H9 (cell line): Measurements from ENCODE around the gene PRPF38B. TPM values are rescaled to one million over a fixed set of nuclear protein-coding genes. Genes with fewer than 3 reads are reported as not detected.

ENCODE experiments used
- DNase-seq: peaks from one replicate; pipeline ENCODE4 v3.0.0-alpha.2; 2017
- H2AFZ ChIP-seq: one replicate; pipeline ENCODE4 v1.6.1; 2013; ENCODE audit warnings: mild to moderate bottlenecking, low read length, control low read depth, moderate library complexity
- H2AK5ac ChIP-seq: 2 replicates; pipeline ENCODE4 v1.6.1; 2013; ENCODE audit warnings: low read length, control low read depth, mixed read lengths; ENCODE audit not compliant: insufficient read length
- H2BK120ac ChIP-seq: one replicate; pipeline ENCODE4 v1.6.1; 2013; ENCODE audit warnings: low read depth, mild to moderate bottlenecking, low read length, control low read depth, inconsistent platforms; ENCODE audit not compliant: poor library complexity, severe bottlenecking
- H2BK12ac ChIP-seq: 2 replicates; pipeline ENCODE4 v1.6.1; 2013; ENCODE audit warnings: low read length, control low read depth, mixed read lengths, low read depth; ENCODE audit not compliant: insufficient read length
- H2BK15ac ChIP-seq: 2 replicates; pipeline ENCODE4 v1.6.1; 2013; ENCODE audit warnings: low read depth, low read length, control low read depth
- H2BK20ac ChIP-seq: one replicate; pipeline ENCODE4 v1.6.1; 2013; ENCODE audit warnings: low read depth, mild to moderate bottlenecking, low read length, control low read depth, inconsistent platforms; ENCODE audit not compliant: poor library complexity, severe bottlenecking
- H2BK5ac ChIP-seq: 2 replicates; pipeline ENCODE4 v1.6.1; 2013; ENCODE audit warnings: low read length, control low read depth, mixed read lengths; ENCODE audit not compliant: insufficient read length
- H3K14ac ChIP-seq: 2 replicates; pipeline ENCODE4 v1.6.1; 2013; ENCODE audit warnings: low read length, control low read depth; ENCODE audit not compliant: insufficient read depth
- H3K18ac ChIP-seq: 2 replicates; pipeline ENCODE4 v1.6.1; 2013; ENCODE audit warnings: low read depth, mild to moderate bottlenecking, mixed read lengths, low read length, control low read depth; ENCODE audit not compliant: insufficient read length
- H3K23ac ChIP-seq: 2 replicates; pipeline ENCODE4 v1.6.1; 2013; ENCODE audit warnings: low read length, control low read depth, mixed read lengths, low read depth; ENCODE audit not compliant: insufficient read length
- H3K23me2 ChIP-seq: 2 replicates; pipeline ENCODE4 v1.6.1; 2013; ENCODE audit warnings: low read depth, mild to moderate bottlenecking, mixed read lengths, low read length, control low read depth; ENCODE audit not compliant: insufficient read length, poor library complexity, severe bottlenecking
- H3K27ac ChIP-seq: 2 replicates; pipeline ENCODE4 v1.5.1; 2013; ENCODE audit warnings: low read length, control low read depth, mixed read lengths, low read depth; ENCODE audit not compliant: insufficient read length
- H3K27me3 ChIP-seq: 2 replicates; pipeline ENCODE4 v1.6.1; 2013; ENCODE audit warnings: low read length, control low read depth, inconsistent platforms; ENCODE audit not compliant: insufficient read depth
- H3K4ac ChIP-seq: 2 replicates; pipeline ENCODE4 v1.6.1; 2013; ENCODE audit warnings: low read depth, mild to moderate bottlenecking, control low read depth, inconsistent platforms, low read length, moderate library complexity
- H3K4me1 ChIP-seq: 2 replicates; pipeline ENCODE4 v1.6.1; 2013; ENCODE audit warnings: low read length, control low read depth, inconsistent platforms; ENCODE audit not compliant: insufficient read depth
- H3K4me2 ChIP-seq: 2 replicates; pipeline ENCODE4 v1.6.1; 2013; ENCODE audit warnings: low read length, control low read depth, mixed read lengths; ENCODE audit not compliant: insufficient read length, insufficient read depth
- H3K56ac ChIP-seq: 2 replicates; pipeline ENCODE4 v1.6.1; 2013; ENCODE audit warnings: low read depth, mild to moderate bottlenecking, mixed read lengths, low read length, control low read depth; ENCODE audit not compliant: insufficient read length
- H3K79me1 ChIP-seq: 2 replicates; pipeline ENCODE4 v1.6.1; 2013; ENCODE audit warnings: low read depth, mild to moderate bottlenecking, moderate library complexity, low read length, control low read depth, inconsistent platforms; ENCODE audit not compliant: insufficient read depth, poor library complexity, severe bottlenecking
- H3K79me2 ChIP-seq: 2 replicates; pipeline ENCODE4 v1.6.1; 2013; ENCODE audit warnings: low read length, control low read depth, inconsistent platforms; ENCODE audit not compliant: insufficient read depth
- H3K9ac ChIP-seq: 2 replicates; pipeline ENCODE4 v1.6.1; 2013; ENCODE audit warnings: low read length, control low read depth, mixed read lengths; ENCODE audit not compliant: insufficient read length; ENCODE audit errors: extremely low read depth
- H3K9me3 ChIP-seq: one replicate; pipeline ENCODE4 v1.6.1; 2013; ENCODE audit warnings: low read depth, low read length, inconsistent platforms; ENCODE audit not compliant: control insufficient read depth
- H3T11ph ChIP-seq: one replicate; pipeline ENCODE4 v1.6.1; 2013; ENCODE audit warnings: mild to moderate bottlenecking, low read length, control low read depth, inconsistent platforms
- H4K20me1 ChIP-seq: one replicate; pipeline ENCODE4 v1.6.1; 2013; ENCODE audit not compliant: control insufficient read depth, insufficient read length, insufficient read depth
- H4K5ac ChIP-seq: 2 replicates; pipeline ENCODE4 v1.6.1; 2013; ENCODE audit warnings: low read depth, mild to moderate bottlenecking, mixed read lengths, low read length, control low read depth; ENCODE audit not compliant: insufficient read length
- H4K8ac ChIP-seq: replicated peaks from 2 replicates; pipeline ENCODE4 v1.6.1; 2013; ENCODE audit warnings: low read length, control low read depth, mixed read lengths, low read depth; ENCODE audit not compliant: insufficient read length
- H4K91ac ChIP-seq: 2 replicates; pipeline ENCODE4 v1.6.1; 2013; ENCODE audit warnings: low read depth, mild to moderate bottlenecking, moderate library complexity, mixed read lengths, low read length, control low read depth; ENCODE audit not compliant: insufficient read length
- H3K27ac Mint-ChIP-seq, 3 experiments: 2 replicates in 2 of 3; 3 replicates in 1 of 3; pipeline ENCODE4 v1.8.0; 2020 to 2021; ENCODE audit warnings: mixed read lengths in 3 of 3, mild to moderate bottlenecking in 1 of 3, moderate library complexity in 1 of 3
- H3K27me3 Mint-ChIP-seq: 2 replicates; pipeline ENCODE4 v1.8.0; 2021; ENCODE audit warnings: low read depth, mild to moderate bottlenecking, moderate library complexity, mixed read lengths
- H3K36me3 Mint-ChIP-seq, 3 experiments: 2 replicates in 2 of 3; 3 replicates in 1 of 3; pipeline ENCODE4 v1.8.0; 2020 to 2021; ENCODE audit warnings: low read depth in 3 of 3, mixed read lengths in 3 of 3; ENCODE audit not compliant: insufficient read depth in 1 of 3
- H3K4me1 Mint-ChIP-seq, 2 experiments: 2 replicates each; pipeline ENCODE4 v1.8.0; 2020; ENCODE audit warnings: mixed read lengths in 2 of 2
- H3K4me3 Mint-ChIP-seq, 2 experiments: 2 replicates in 1 of 2; 3 replicates in 1 of 2; pipeline ENCODE4 v1.8.0; 2020 to 2021; ENCODE audit warnings: mild to moderate bottlenecking in 2 of 2, mixed read lengths in 2 of 2, moderate library complexity in 1 of 2
- H3K9me3 Mint-ChIP-seq, 2 experiments: 2 replicates in 1 of 2; 3 replicates in 1 of 2; pipeline ENCODE4 v1.8.0; 2020; ENCODE audit warnings: mild to moderate bottlenecking in 2 of 2, mixed read lengths in 2 of 2, moderate library complexity in 1 of 2
- WGBS: extraction: QIAGEN DNeasy Blood & Tissue Kit; methylation state at CpG from one replicate; pipeline ENCODE4 v1.1.7; 2013; ENCODE audit warnings: missing lambda C conversion rate, low lambda C conversion rate, mixed read lengths; ENCODE audit not compliant: insufficient read length; ENCODE audit errors: extremely low coverage; 5-methylcytosine and 5-hydroxymethylcytosine counted together
- total RNA-seq: library from RNA; stranded (reverse); gene quantifications from 2 replicates; pipeline ENCODE4 v1.2.1, GENCODE V29; 2021
- TF ChIP-seq, protein P1 (sequence below): fragments of 200-600 bp; sonication (generic); conservative IDR thresholded peaks from 3 replicates; pipeline ENCODE4 v1.8.0; 2021; ENCODE audit warnings: antibody characterized with exemption, mild to moderate bottlenecking

The PRPF38B gene
- total RNA-seq, 1 experiment from 2014 or later: 60.0 TPM

DNA sequence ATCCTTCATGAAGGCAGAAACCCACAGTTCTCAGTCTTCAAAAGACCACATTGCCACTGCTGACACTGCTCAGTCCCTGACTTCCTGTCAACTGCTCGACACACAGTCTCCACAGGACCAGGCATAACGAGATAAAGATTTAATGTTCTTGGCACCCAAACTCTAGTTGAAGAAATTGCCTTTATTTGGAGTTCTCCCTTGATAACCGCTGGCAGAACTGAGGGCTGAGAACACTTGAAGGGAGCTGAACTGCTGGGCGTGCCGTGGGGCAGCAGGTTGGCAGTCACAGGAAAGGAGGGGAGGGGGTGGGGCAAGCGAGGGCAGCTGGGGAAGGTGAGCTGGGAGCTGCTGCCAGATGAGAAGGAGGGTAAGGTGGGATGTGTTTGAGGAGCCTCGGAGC lies 47.1 kb upstream of the PRPF38B start:
- H3K27ac ChIP-seq: no peak overlapping the region

More for the DNA sequence above, 47.1 kb upstream of the PRPF38B start:
- H3K9me3 Mint-ChIP-seq: no peaks in the 10 kb centered on the region
- H2AFZ ChIP-seq: no peak overlapping the region
- H2BK5ac ChIP-seq: no peak overlapping the region
- no peak overlapping the region for H2BK120ac ChIP-seq
- H3K56ac ChIP-seq: no peak overlapping the region
- H3K9ac ChIP-seq: no peak overlapping the region
- no CpG with 5 or more reads among the region's 7 CpGs for WGBS
- H3K23me2 ChIP-seq: no peaks in the 10 kb centered on the region
- no peak overlapping the region for H4K5ac ChIP-seq
- no peaks in the 10 kb centered on the region for H3K27me3 ChIP-seq
- no peak overlapping the region for H3T11ph ChIP-seq
- no peak for DNase-seq
- no peaks in the 10 kb centered on the region for H3K4me1 ChIP-seq
- no peak overlapping the region for H2AK5ac ChIP-seq
- no peak overlapping the region for H3K4ac ChIP-seq
- no peak overlapping the region; a peak in 1 of 5 replicates for H3K4me3 Mint-ChIP-seq
- H3K4me2 ChIP-seq: no peak overlapping the region
- H4K20me1 ChIP-seq: no peaks in the 10 kb centered on the region
- TF ChIP-seq, protein P1, sequence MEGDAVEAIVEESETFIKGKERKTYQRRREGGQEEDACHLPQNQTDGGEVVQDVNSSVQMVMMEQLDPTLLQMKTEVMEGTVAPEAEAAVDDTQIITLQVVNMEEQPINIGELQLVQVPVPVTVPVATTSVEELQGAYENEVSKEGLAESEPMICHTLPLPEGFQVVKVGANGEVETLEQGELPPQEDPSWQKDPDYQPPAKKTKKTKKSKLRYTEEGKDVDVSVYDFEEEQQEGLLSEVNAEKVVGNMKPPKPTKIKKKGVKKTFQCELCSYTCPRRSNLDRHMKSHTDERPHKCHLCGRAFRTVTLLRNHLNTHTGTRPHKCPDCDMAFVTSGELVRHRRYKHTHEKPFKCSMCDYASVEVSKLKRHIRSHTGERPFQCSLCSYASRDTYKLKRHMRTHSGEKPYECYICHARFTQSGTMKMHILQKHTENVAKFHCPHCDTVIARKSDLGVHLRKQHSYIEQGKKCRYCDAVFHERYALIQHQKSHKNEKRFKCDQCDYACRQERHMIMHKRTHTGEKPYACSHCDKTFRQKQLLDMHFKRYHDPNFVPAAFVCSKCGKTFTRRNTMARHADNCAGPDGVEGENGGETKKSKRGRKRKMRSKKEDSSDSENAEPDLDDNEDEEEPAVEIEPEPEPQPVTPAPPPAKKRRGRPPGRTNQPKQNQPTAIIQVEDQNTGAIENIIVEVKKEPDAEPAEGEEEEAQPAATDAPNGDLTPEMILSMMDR: no peak
- H3K9me3 ChIP-seq: no peaks in the 10 kb centered on the region
- no peaks in the 10 kb centered on the region for H3K79me1 ChIP-seq
- H3K18ac ChIP-seq: no peak overlapping the region
- H2BK20ac ChIP-seq: no peak overlapping the region
- no peak overlapping the region for H4K91ac ChIP-seq
- H3K27me3 Mint-ChIP-seq: peaks cover 2% of the 10 kb centered on the region; the same call in 1 of the 2 replicates
- H3K36me3 Mint-ChIP-seq: peaks cover 0 to 1% (median 0%) of the 10 kb centered on the region in 3 experiments; a peak in 2 of 7 replicates
- H4K8ac ChIP-seq: no peak overlapping the region
- no peaks in the 10 kb centered on the region for H3K79me2 ChIP-seq
- no peak overlapping the region for H2BK15ac ChIP-seq
- peaks cover 2 to 11% of the 10 kb centered on the region in 2 experiments for H3K4me1 Mint-ChIP-seq
- no peak overlapping the region for H2BK12ac ChIP-seq
- H3K14ac ChIP-seq: no peak overlapping the region
- peak overlapping the region in 1 of 3 experiments; percentile 13; a peak in 1 of 7 replicates for H3K27ac Mint-ChIP-seq
- no peak overlapping the region for H3K23ac ChIP-seq
